SH-SY5Y (cell line): ENCODE data around the gene MRO.

ENCODE experiments used
- GATA2 ChIP-seq: IDR thresholded peaks from 2 replicates; pipeline ENCODE4 v1.6.1; 2011; ENCODE audit warnings: mild to moderate bottlenecking, low read depth, low read length
- GATA3 ChIP-seq: IDR thresholded peaks from 2 replicates; pipeline ENCODE4 v1.6.1; 2011; ENCODE audit warnings: low read depth, mild to moderate bottlenecking, low read length, moderate library complexity

- no peak for TF ChIP-seq GATA3
- TF ChIP-seq GATA2 = no peak
Measured at GRCh38 chr18:50866765-50867164, 46.9 kb upstream of the MRO start.
